Mesenteric fat pad (tissue), 1 donor: ENCODE results near the gene SRD5A2. TPM values are rescaled to one million over a fixed set of nuclear protein-coding genes. Genes with fewer than 3 reads are reported as not detected.
A peak's percentile ranks its signal among the peaks of the same experiment; 100 is the strongest.

Experiments used
- DNase-seq: peaks from one replicate; pipeline ENCODE4 v3.0.0-alpha.2; 2020; ENCODE audit warnings: low spot score
- long read RNA-seq: library from polyadenylated mRNA; unstranded; transcript quantifications from one replicate; pipeline ENCODE4 v2.0.0, GENCODE V29; 2020
- total RNA-seq: library from RNA; stranded (reverse); fragmentation: NEBNext Ultra II Directional; extraction: Animal tissue kit (Norgen Biotek cat#: 25700); gene quantifications from one replicate; pipeline ENCODE4 v1.2.1, GENCODE V29; 2021
- donor health status: DM: yes; HTN: yes; CAD: no.

SRD5A2 gene
- 0.06 TPM for total RNA-seq
- long read RNA-seq: 0 reads

DNA sequence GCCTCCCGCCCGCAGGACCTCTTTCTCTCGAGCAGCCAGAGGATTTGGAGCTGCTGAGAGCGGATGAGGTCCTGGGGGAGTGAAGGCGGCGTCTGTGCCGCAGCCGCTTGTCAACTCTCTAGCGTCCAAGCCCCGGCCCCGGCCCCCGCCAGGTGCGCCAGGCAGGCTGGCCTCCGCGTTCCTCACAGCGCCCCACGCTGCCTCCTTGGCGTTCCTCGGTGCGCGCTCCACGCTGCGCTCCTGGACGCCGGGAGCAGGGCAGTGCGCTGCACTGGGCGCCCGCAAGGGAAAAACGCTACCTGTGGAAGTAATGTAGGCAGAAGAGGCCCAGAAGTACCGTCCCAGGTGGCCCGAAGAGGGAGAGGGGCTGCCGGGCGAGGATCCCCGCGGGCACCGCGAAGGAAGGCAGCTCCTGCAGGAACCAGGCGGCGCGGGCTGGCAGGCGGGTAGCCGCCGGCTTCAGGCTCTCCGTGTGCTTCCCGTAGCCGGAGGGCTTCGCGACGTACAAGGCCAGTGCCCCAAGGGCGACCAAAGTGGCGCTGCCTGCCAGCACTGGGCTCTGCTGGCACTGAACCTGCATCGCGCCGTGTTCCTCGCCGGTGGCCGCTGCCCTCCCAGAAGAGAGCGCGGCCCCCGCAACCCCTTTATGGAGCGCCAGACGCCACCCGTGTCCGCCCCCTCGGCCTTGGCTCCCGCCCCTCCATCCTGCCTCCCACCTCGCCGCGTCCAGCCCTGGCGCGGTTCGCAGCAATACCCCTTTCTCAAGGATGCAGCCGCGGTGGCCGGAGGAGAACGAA, at the start of gene SRD5A2:
Gene SRD5A2, minus strand, starts transcription at position 618 of the 797 bp plus-strand sequence. Its CDS starts 38 bp downstream, at position 580.
- peak; percentile 80 for DNase-seq

GRCh38 chr2:31606509-31606908, 25.8 kb upstream of the SRD5A2 start:
- no peak for DNase-seq

DNA sequence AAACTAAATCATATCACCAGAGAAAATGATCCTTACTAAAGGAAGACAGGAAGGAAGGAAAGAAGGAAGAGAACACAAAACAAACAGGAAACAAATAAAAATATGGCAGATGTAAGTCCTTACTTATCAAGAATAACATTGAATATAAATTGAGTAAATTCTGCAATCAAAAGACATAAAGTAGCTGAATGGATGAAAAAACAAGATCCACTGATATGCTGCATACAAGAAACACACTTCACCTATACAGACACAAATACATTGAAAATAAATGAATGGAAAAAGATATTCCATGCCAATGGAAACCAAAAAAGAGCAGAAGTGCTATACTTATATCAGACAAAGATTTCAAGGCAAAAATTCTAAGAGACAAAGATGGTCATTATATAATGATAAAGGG, 18.0 kb upstream of the SRD5A2 start:
- no peak for DNase-seq

GRCh38 chr2:31586230-31586629, 5.5 kb upstream of the SRD5A2 start:
- DNase-seq: no peak

DNA sequence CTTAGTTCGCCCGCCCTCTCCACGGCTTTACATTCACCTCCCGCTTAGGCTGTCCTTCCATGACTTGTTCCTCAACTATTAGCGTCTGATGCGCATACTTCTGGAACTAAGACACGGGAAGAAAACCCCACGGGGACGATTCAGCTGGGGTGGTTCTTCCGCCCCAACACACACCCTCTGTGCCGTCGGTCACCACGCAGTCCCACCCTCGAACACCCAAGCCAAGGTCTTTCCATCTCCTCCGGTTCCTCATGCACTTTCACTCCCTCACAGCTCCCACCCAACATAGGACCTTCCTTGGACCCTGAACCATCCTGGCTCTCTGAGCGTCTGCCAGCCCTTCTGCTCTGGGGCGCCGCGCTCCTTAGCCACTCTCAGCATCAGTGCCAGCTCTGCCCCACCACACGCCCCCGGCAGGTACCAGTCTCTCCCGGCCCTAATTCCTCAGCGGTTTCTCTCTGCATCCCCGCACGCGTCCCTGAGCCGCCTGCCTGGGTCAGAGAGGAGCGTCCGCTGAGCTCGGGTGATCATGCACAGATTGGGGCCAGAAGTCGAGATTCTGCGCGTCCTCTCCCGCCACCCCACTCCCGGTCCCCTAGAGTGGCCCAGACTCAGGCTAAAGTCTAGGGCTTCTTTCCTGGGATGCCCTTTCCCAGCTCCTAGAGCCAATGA, 522 bp upstream of the SRD5A2 start:
- DNase-seq: peak; percentile 67

DNA sequence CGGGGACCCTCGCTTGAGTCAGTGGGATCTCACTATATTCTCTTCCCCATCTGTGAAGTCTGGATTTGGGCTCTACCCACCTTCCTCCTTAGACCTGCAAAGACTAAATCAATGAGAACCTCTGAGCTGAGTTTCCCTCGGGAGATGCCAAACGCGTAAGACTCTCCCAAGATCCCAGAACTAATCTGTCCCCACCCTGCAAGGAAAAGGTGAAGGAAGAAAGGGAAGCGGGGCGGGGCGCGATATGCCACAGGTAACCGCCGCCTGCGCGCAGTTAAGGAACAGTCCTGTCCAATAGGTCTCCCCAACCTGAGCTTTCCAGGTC, 780 bp downstream of the SRD5A2 start:
- DNase-seq: peak; percentile 82

DNA sequence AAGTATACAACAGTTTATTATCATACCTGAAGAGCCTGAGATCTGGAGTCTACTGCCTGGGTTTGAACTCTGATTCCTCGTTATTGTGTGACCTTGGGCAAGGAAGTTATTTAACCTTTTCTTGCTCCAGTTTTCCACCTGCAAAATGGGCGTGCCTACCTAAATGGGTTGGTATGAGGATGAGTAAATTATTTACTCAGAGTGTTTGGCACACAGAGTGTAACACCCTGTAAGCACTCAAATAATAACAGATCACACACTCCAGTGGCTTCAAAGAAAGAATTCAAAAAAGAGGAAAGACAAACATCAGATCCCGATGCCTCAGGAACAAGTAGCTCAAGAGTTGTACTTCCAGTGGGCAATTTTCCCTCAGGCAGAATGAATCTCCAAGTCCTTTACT, 2.4 kb downstream of the SRD5A2 start:
- no peak for DNase-seq

- DNase-seq: no peak
Observed at GRCh38 chr2:31577143-31577542, 3.6 kb downstream of the SRD5A2 start.

DNA sequence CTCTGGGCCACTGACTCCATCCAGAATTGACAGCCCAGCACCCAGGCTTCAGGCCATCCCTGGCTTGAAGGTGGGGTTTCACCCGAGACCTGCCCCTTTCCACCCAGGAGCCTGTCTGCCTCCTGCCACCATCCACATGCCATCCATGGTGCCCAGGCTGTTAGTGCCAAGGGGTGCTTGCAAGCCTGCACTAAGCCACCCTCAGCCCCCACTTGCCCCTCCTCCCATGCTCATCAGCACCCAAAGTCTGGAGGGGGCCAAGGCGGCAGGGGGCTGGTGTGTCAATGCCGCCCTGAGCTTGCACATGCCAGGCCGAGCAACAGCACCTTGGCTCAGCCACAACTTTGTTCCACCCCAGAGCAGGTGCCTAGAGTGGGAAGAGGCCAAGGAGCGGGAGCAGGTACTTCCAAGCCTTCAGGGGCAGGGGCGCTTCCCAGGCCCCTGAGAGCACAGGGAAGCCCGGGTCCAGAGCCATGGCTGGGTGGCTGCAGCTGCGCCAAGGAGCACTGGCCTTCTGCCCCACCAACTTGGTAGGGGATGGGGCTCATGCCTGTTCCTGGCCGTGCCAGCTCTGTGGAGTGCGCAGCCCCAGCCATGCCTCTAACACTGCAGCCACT, 12.0 kb downstream of the SRD5A2 start:
- peak; percentile 87 for DNase-seq

- no peak for DNase-seq
Observed at GRCh38 chr2:31567679-31568078, 13.1 kb downstream of the SRD5A2 start.

DNA sequence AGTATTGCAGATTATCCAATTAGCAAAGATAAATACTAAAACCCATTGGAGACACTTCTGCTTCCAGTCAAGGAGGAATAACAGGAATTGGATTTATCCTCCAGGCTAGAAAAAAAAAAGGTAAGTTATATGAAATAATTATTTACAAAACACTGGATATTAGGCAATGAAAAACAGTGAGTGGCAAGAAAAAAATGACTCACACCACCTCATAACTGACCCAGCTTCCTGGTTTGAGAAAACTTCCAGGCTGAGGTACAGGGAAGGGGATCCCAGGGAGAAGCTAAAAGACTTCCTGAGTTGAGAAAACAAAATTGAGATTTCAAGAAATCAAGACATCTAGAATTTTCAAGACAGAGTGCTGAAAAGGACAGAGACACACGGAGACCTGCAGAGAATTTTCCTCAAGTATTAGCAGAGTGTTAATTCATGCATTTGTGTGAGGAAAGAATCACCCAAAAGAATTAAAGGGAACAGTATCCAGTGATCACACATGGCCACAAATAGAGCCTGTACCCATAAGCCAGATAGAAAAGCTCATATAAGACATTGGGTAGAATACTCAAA, 17.4 kb downstream of the SRD5A2 start:
- DNase-seq: no peak

DNA sequence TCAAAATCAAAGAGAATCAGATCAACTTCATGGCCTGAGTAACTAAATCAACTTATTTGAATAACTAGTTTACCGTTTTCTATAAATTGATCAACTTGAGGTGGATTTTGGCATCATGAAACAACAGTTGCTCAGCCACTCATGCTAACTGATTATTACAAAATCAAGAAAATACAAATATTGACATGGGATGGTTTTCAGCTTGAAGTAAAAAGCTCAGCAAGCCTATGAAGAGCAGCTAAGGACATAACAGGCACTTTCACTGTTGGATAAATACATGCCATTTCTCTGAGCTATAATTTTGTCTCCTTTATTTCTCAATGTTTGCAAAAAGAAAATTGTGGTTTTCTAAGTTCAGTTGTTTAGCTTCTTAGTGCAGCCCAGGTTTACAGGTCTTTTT, 18.9 kb downstream of the SRD5A2 start:
- no peak for DNase-seq

- no peak for DNase-seq
Observed at GRCh38 chr2:31558401-31559295, 22.1 kb downstream of the SRD5A2 start.

GRCh38 chr2:31556940-31557339, 23.8 kb downstream of the SRD5A2 start:
- no peak for DNase-seq

DNA sequence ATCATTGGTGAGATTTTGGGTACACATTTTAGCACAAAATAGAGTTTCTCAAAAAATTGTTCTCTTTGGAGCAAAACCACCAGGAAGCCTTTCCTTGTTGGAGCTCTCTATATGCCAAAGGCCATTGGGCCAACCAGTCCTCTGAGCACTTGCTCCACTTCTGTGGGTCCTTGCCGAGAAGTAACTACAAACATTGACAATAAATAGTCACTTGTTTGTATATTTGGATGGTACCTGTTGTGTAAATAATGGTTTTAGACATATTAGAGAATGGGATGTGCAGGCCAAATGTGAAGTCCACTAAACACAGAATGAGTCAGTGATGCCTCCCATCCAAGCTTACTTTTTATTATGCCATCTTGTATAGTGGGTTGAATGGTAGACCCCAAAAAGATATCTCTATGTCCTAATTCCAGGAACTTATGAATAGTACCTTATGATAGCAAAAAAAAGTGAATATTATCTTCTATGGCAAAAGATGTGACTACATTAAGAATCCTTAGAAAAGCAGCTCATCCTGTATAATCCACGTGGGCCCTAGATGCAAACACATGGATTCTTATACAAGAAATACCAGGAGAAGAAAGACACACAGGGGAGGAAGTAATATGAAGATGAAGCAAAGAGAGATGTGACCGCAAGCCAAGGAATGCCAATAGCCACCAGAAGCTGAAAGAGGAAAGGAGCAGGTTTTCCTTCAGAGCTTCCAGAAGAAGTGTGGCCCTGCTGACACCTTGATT, 24.6 kb downstream of the SRD5A2 start:
- DNase-seq: no peak

DNA sequence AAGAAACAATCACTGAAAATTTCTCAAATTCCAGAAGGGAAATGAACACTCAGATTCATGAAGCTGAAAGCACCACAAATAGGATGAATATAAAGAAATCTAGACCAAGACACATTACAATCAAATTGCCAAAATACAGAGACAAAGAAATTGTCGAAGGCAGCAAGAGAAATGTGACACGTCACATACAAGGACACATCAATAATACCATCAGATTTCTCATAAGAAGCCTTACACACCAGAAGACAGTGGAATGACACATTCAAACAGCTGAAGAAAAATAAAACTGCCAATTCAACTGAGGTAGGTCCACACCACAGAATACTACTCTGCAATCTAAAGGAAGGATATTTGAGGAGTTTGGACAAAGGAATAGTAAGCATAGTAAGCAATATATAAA, 27.4 kb downstream of the SRD5A2 start:
- no peak for DNase-seq

- DNase-seq: no peak
Observed at GRCh38 chr2:31547485-31547884, 33.3 kb downstream of the SRD5A2 start.

GRCh38 chr2:31541853-31542252, 38.9 kb downstream of the SRD5A2 start:
- DNase-seq: no peak

GRCh38 chr2:31539505-31539904, 41.2 kb downstream of the SRD5A2 start:
- DNase-seq: no peak

GRCh38 chr2:31535768-31536167, 45.0 kb downstream of the SRD5A2 start:
- DNase-seq: no peak
